Lung (tissue), 12 donors: ENCODE measurements around the gene CNTNAP2. TPM values are rescaled to one million over a fixed set of nuclear protein-coding genes. Genes with fewer than 3 reads are reported as not detected.

ENCODE experiments used
- ATAC-seq: fragments of 200-7000 bp; cut with Tn5 transposase; one replicate; pipeline ENCODE4 v1.9.1; 2020; ENCODE audit warnings: moderate number of reproducible peaks; ENCODE audit not compliant: insufficient read depth, low FRiP score
- DNase-seq, 3 donors: peaks; one replicate each; pipeline ENCODE4 v3.0.0-alpha.2; 2013 to 2017
- H3K27ac ChIP-seq, 2 donors: one replicate each; pipeline ENCODE4 v1.5.1; 2013; ENCODE audit warnings: mild to moderate bottlenecking in 2 of 2, moderate library complexity in 2 of 2, control low read depth in 1 of 2, inconsistent platforms in 1 of 2, low read depth in 1 of 2, low read length in 1 of 2
- H3K27me3 ChIP-seq, 3 donors: one replicate each; pipeline ENCODE4 v1.5.1; 2013; ENCODE audit warnings: low read length in 2 of 3; ENCODE audit not compliant: control insufficient read depth in 3 of 3, insufficient read depth in 3 of 3
- H3K36me3 ChIP-seq, 4 donors: one replicate each; pipeline ENCODE4 v1.5.1; 2013; ENCODE audit warnings: low read length in 4 of 4, mild to moderate bottlenecking in 1 of 4, moderate library complexity in 1 of 4; ENCODE audit not compliant: control insufficient read depth in 4 of 4, insufficient read depth in 4 of 4
- H3K4me1 ChIP-seq, 5 donors: one replicate each; pipeline ENCODE4 v1.5.1; 2013; ENCODE audit warnings: low read length in 5 of 5, mild to moderate bottlenecking in 2 of 5, moderate library complexity in 1 of 5; ENCODE audit not compliant: control insufficient read depth in 5 of 5, insufficient read depth in 5 of 5
- H3K4me3 ChIP-seq: one replicate; pipeline ENCODE4 v1.5.1; 2013; ENCODE audit warnings: mild to moderate bottlenecking, control low read depth, moderate library complexity
- H3K9ac ChIP-seq, 2 donors: one replicate each; pipeline ENCODE4 v1.5.1; 2013; ENCODE audit warnings: low read length in 2 of 2, control low read depth in 1 of 2; ENCODE audit not compliant: insufficient read depth in 1 of 2
- H3K9me3 ChIP-seq, 4 donors: one replicate each; pipeline ENCODE4 v1.5.1; 2013; ENCODE audit warnings: low read length in 3 of 4, mild to moderate bottlenecking in 1 of 4, moderate library complexity in 1 of 4; ENCODE audit not compliant: control insufficient read depth in 4 of 4, insufficient read depth in 3 of 4
- WGBS, 2 donors: extraction: QIAGEN DNeasy Blood & Tissue Kit; methylation state at CpG; one replicate each; pipeline ENCODE4 v1.1.7; 2013; 5-methylcytosine and 5-hydroxymethylcytosine counted together
- polyA plus RNA-seq, 2 donors: library from polyadenylated mRNA; stranded (reverse); fragments of 200-250 nt; gene quantifications; one replicate each; pipeline ENCODE4 v1.2.1, GENCODE V29; 2013
- total RNA-seq, 2 donors: library from RNA; depleted of rRNA in 1 of 2; stranded (reverse); fragments of >200 nt in 1 of 2; gene quantifications; one replicate each; pipeline ENCODE4 v1.2.1, GENCODE V29; 2014 to 2021
- TF ChIP-seq, protein P1 (sequence below): IDR thresholded peaks from 2 replicates; pipeline ENCODE4 v1.5.1; 2012; ENCODE audit warnings: mild to moderate bottlenecking; ENCODE audit errors: control extremely low read depth, extremely low read depth
- donor health status: control.
- donor health status: control.
- donor health status: Bipolar disorder and iron deficiency.
- donor health status: healthy.
- donor health status: DM: yes; HTN: yes; CAD: no.

Gene CNTNAP2
- total and polyA plus RNA-seq, 4 donors, result 0.18 to 45.3 (median 0.52) TPM

DNA sequence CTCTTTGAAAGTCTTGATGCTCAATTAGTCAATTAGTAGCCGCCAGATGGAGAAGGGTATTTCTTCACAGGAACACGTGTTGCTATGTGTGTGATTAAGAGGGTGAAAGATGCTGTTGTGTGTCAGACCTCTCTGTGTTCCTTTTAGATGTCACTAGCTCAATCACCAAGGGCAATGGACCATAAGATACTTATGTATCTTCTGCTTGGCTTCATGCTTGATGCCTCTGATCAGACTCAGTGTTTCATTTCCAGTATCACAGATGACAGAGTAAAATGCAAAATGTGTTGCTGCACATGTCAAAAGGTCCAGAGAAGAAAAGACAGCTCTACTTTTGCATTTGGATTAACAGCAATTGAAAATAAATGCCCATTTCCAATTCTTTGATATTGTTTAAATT lies 865.9 kb downstream of the CNTNAP2 start:
- Histone ChIP-seq H3K9ac (no peak overlapping the region), H3K4me1 (no peaks in the 10 kb centered on the region), H3K27me3 (no peaks in the 10 kb centered on the region), H3K4me3 (no peak overlapping the region), H3K27ac (no peak overlapping the region), H3K36me3 (no peaks in the 10 kb centered on the region), H3K9me3 (no peaks in the 10 kb centered on the region)
- WGBS, 2 donors, result 76 to 84% methylated on average over 2 of the region's 2 CpGs
- TF ChIP-seq, protein P1, sequence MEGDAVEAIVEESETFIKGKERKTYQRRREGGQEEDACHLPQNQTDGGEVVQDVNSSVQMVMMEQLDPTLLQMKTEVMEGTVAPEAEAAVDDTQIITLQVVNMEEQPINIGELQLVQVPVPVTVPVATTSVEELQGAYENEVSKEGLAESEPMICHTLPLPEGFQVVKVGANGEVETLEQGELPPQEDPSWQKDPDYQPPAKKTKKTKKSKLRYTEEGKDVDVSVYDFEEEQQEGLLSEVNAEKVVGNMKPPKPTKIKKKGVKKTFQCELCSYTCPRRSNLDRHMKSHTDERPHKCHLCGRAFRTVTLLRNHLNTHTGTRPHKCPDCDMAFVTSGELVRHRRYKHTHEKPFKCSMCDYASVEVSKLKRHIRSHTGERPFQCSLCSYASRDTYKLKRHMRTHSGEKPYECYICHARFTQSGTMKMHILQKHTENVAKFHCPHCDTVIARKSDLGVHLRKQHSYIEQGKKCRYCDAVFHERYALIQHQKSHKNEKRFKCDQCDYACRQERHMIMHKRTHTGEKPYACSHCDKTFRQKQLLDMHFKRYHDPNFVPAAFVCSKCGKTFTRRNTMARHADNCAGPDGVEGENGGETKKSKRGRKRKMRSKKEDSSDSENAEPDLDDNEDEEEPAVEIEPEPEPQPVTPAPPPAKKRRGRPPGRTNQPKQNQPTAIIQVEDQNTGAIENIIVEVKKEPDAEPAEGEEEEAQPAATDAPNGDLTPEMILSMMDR, result no peak
- ATAC-seq, result no peak
- DNase-seq, result no peak

- Histone ChIP-seq H3K36me3 (no peaks in the 10 kb centered on the region), H3K9me3 (peaks cover 0 to 2% (median 0%) of the 10 kb centered on the region in 4 donors), H3K4me1 (no peaks in the 10 kb centered on the region), H3K9ac (no peak overlapping the region), H3K27ac (no peak overlapping the region), H3K4me3 (no peak overlapping the region), H3K27me3 (no peaks in the 10 kb centered on the region)
- 67 to 79% methylated on average over 5 of the region's 5 CpGs for whole genome bisulfite sequencing, 2 donors
- no peak for DNase-seq
- TF ChIP-seq, protein P1, result no peak
- no peak for ATAC-seq
Measured at GRCh38 chr7:146991596-146991995, 875.0 kb downstream of the CNTNAP2 start.

- peaks cover 0 to 2% (median 0%) of the 10 kb centered on the region in 4 donors for H3K9me3 ChIP-seq
- TF ChIP-seq, protein P1, result no peak
- H3K27ac ChIP-seq, result no peak overlapping the region
- ATAC-seq (no peak), DNase-seq (no peak)
- H3K4me3 ChIP-seq, result no peak overlapping the region
- no peaks in the 10 kb centered on the region for H3K27me3 ChIP-seq
- no peaks in the 10 kb centered on the region for H3K36me3 ChIP-seq
- no peak overlapping the region for H3K9ac ChIP-seq
- H3K4me1 ChIP-seq, result no peaks in the 10 kb centered on the region
- 76 to 90% methylated on average over 1 of the region's 1 CpG for WGBS, 2 donors
Measured at GRCh38 chr7:146993764-146994163, 877.2 kb downstream of the CNTNAP2 start.

GRCh38 chr7:147008530-147008929 lies 891.9 kb downstream of the CNTNAP2 start:
- no peak for ATAC-seq
- TF ChIP-seq, protein P1, result no peak

More at GRCh38 chr7:147008530-147008929, 891.9 kb downstream of the CNTNAP2 start:
- H3K4me3 ChIP-seq, result no peak overlapping the region
- no peaks in the 10 kb centered on the region for H3K27me3 ChIP-seq
- H3K9ac ChIP-seq, result no peak overlapping the region
- no peaks in the 10 kb centered on the region for H3K36me3 ChIP-seq
- no peak overlapping the region for H3K27ac ChIP-seq
- no peak for DNase-seq
- H3K4me1 ChIP-seq, result no peaks in the 10 kb centered on the region
- H3K9me3 ChIP-seq, result peaks cover 0 to 3% (median 0%) of the 10 kb centered on the region in 4 donors
- whole genome bisulfite sequencing, 2 donors, result 79 to 93% methylated on average over 6 of the region's 6 CpGs
